Measurements from ENCODE around the gene CENPE. TPM values are rescaled to one million over a fixed set of nuclear protein-coding genes. Genes with fewer than 3 reads are reported as not detected.
"Not testable (repeated sequence)": the region's sequence is repeated elsewhere in the genome, so short reads cannot be mapped to it uniquely, and the experiment has no call there.

The CENPE gene
- polyA plus RNA-seq, 1 donor: 5.9 TPM

DNA sequence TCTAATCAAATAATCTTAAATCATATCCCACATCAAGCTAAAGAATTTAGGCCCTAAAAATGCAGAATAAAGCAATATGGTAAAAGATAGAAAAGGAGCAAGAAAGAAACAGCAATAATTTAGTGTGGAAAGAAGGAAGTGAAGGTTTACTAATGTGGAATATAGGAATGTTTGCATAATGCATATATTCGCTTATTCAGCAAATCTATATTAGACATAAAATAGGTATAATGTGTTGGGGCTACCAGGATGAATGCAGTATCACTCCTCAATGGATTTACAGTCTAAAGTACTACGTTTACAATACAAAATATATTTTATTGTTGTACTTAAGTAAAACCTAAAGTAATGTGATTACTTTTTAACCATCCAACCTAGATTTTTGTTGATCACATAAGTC, 4.7 kb downstream of the CENPE start:
- Histone ChIP-seq H3K36me3 (ENCODE audit: control insufficient read depth, insufficient read depth, low read length) (no peaks in the 10 kb centered on the region), H3K27me3 (ENCODE audit: control insufficient read depth, insufficient read depth, low read length) (no peaks in the 10 kb centered on the region), H3K4me1 (ENCODE audit: control insufficient read depth, insufficient read depth, low read length) (no peaks in the 10 kb centered on the region), H3K4me3 (ENCODE audit: low read length) (no peak overlapping the region), H3K27ac (ENCODE audit: low read length) (no peak overlapping the region), H3K9me3 (ENCODE audit: control insufficient read depth, low read depth, low read length) (no peaks in the 10 kb centered on the region)
- WGBS (ENCODE audit: insufficient coverage, low lambda C conversion rate): no CpG with 5 or more reads among the region's 2 CpGs
- DNase-seq: no peak

DNA sequence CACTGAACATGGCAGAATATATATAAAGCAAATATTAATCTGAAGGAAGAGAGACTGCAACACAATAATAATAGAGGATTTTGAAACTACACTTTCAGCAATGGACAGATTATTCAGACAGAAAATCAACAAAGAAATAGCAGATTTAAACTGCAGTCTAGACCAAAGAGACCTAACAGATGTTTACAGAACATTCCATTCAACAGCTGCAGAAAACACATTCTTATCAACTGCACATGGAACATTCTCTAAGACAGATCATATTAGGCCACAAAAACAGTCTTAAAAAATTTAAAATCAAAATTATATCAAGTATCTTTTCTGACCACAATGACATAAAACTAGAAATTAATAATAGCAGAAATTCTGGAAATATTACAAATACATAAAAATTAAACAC, 27.1 kb downstream of the CENPE start:
- Histone ChIP-seq H3K9me3 (ENCODE audit: control insufficient read depth, low read depth, low read length) (peaks cover 7% of the 10 kb centered on the region), H3K27me3 (ENCODE audit: control insufficient read depth, insufficient read depth, low read length) (no peaks in the 10 kb centered on the region), H3K4me1 (ENCODE audit: control insufficient read depth, insufficient read depth, low read length) (no peaks in the 10 kb centered on the region), H3K4me3 (ENCODE audit: low read length) (no peak overlapping the region), H3K27ac (ENCODE audit: low read length) (no peak overlapping the region), H3K36me3 (ENCODE audit: control insufficient read depth, insufficient read depth, low read length) (peaks cover 10% of the 10 kb centered on the region)
- no peak for DNase-seq

DNA sequence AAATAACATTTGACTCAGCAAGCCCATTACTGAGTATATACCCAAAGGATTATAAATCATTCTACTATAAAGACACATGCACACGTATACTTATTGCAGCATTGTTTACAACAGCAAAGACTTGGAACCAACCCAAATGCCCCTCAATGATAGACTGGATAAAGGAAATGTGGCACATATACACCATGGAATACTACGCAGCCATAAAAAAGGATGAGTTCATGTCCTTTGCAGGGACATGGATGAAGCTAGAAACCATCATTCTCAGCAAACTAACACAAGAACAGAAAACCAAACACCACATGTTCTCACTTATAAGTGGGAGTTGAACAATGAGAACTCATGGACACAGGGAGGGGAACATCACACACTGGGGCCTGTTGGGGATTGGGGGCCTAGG, 28.4 kb downstream of the CENPE start:
- H3K4me3 ChIP-seq (ENCODE audit: low read length); H3K36me3 ChIP-seq (ENCODE audit: control insufficient read depth, insufficient read depth, low read length); DNase-seq; H3K9me3 ChIP-seq (ENCODE audit: control insufficient read depth, low read depth, low read length); H3K4me1 ChIP-seq (ENCODE audit: control insufficient read depth, insufficient read depth, low read length); H3K27ac ChIP-seq (ENCODE audit: low read length); H3K27me3 ChIP-seq (ENCODE audit: control insufficient read depth, insufficient read depth, low read length): not testable (repeated sequence)
- no CpG with 5 or more reads among the region's 2 CpGs for WGBS (ENCODE audit: insufficient coverage, low lambda C conversion rate)

DNA sequence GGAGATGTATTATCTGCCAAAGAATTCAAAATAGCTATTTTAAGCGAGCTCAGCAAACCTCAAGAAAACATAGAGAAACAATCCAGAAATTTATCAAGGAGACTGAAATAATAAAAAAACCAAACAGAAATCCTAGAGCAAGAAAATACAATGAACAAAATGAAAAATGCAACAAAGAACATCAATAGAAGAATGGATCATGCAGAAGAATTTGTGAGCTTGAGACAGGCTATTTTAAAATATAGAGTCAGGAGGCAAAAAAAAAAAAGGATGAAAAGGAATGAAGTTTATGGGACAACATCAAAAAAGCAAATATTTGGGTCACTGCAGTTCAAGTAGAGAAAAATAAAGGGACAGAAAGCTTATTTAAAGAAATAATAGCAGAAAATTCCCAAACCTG, 29.1 kb downstream of the CENPE start:
- Histone ChIP-seq H3K36me3 (ENCODE audit: control insufficient read depth, insufficient read depth, low read length) (peaks cover 10% of the 10 kb centered on the region), H3K4me3 (ENCODE audit: low read length) (no peak overlapping the region), H3K27ac (ENCODE audit: low read length) (no peak overlapping the region), H3K27me3 (ENCODE audit: control insufficient read depth, insufficient read depth, low read length) (no peaks in the 10 kb centered on the region), H3K9me3 (ENCODE audit: control insufficient read depth, low read depth, low read length) (peaks cover 7% of the 10 kb centered on the region), H3K4me1 (ENCODE audit: control insufficient read depth, insufficient read depth, low read length) (no peaks in the 10 kb centered on the region)
- no peak for DNase-seq
- 83% methylated on average over 1 of the region's 1 CpG for WGBS (ENCODE audit: insufficient coverage, low lambda C conversion rate)

DNA sequence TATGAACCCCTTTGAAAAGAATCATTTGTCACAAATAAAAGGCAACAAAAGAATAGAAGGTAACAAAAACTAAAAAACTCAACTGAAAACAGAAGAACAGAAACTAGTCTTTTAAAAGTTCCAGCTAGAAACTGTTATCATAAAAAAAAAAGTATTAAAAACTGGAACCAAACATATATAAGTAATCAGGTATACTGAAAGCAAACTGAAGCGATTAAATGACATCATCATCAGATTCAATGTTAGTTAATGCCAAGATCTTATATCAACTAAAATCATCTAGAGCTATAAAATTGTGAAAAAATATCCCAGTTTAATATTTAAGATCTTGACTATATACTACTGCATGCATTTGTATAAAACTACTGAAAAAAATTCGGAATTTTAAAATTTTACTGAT, 36.0 kb downstream of the CENPE start:
- peaks cover 4% of the 10 kb centered on the region for H3K36me3 ChIP-seq (ENCODE audit: control insufficient read depth, insufficient read depth, low read length)
- no peak overlapping the region for H3K27ac ChIP-seq (ENCODE audit: low read length)
- DNase-seq: no peak
- no peaks in the 10 kb centered on the region for H3K4me1 ChIP-seq (ENCODE audit: control insufficient read depth, insufficient read depth, low read length)
- 100% methylated on average over 2 of the region's 2 CpGs for WGBS (ENCODE audit: insufficient coverage, low lambda C conversion rate)
- no peak overlapping the region for H3K4me3 ChIP-seq (ENCODE audit: low read length)
- H3K9me3 ChIP-seq (ENCODE audit: control insufficient read depth, low read depth, low read length): no peaks in the 10 kb centered on the region
- H3K27me3 ChIP-seq (ENCODE audit: control insufficient read depth, insufficient read depth, low read length): no peaks in the 10 kb centered on the region

DNA sequence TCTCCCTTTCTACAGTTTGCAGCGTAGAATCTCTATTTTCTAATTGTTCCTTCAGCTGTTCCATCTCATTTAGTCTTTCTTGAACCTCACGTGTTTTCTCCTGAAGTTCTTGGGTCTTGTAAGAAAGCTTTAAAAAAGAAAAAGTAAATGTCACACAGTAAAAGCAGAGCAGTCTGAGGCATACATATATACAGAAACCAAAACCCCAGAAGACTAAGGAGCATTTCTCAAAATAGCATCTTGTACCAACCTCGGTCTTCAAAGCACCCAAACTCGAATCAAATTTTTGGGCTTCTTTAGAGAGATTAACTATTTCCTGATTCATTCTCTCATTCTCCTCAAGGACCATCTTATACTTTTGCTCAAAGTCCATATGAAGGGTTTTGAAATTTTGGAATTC, 39.4 kb downstream of the CENPE start:
- DNase-seq: no peak
- WGBS (ENCODE audit: insufficient coverage, low lambda C conversion rate): 90% methylated on average over 4 of the region's 4 CpGs
- peaks cover 4% of the 10 kb centered on the region for H3K36me3 ChIP-seq (ENCODE audit: control insufficient read depth, insufficient read depth, low read length)
- H3K9me3 ChIP-seq (ENCODE audit: control insufficient read depth, low read depth, low read length): no peaks in the 10 kb centered on the region
- no peaks in the 10 kb centered on the region for H3K27me3 ChIP-seq (ENCODE audit: control insufficient read depth, insufficient read depth, low read length)
- no peak overlapping the region for H3K4me3 ChIP-seq (ENCODE audit: low read length)
- no peaks in the 10 kb centered on the region for H3K4me1 ChIP-seq (ENCODE audit: control insufficient read depth, insufficient read depth, low read length)
- H3K27ac ChIP-seq (ENCODE audit: low read length): no peak overlapping the region

DNA sequence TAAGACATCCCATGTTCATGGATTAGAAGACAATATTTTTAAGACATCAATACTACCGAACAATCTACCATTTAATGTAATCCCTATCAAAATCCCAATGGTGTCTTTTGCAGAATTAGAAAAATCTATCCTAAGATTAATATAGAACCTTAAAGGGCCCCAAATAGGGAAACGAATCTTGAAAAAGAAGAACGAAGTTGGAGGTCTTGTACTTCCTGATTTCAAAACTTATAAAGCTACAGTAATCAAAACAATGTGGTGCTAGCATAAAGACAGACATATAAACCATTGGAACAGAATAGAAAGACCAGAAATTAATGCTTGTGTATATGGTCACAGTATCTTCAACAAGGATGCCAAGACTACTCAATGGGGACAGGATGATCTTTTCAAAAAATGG, 42.0 kb downstream of the CENPE start:
- Histone ChIP-seq H3K36me3 (ENCODE audit: control insufficient read depth, insufficient read depth, low read length) (peaks cover 2% of the 10 kb centered on the region), H3K9me3 (ENCODE audit: control insufficient read depth, low read depth, low read length) (no peaks in the 10 kb centered on the region), H3K4me1 (ENCODE audit: control insufficient read depth, insufficient read depth, low read length) (no peaks in the 10 kb centered on the region), H3K27me3 (ENCODE audit: control insufficient read depth, insufficient read depth, low read length) (no peaks in the 10 kb centered on the region), H3K27ac (ENCODE audit: low read length) (no peak overlapping the region), H3K4me3 (ENCODE audit: low read length) (no peak overlapping the region)
- 96% methylated on average over 2 of the region's 3 CpGs for WGBS (ENCODE audit: insufficient coverage, low lambda C conversion rate)
- DNase-seq: no peak

DNA sequence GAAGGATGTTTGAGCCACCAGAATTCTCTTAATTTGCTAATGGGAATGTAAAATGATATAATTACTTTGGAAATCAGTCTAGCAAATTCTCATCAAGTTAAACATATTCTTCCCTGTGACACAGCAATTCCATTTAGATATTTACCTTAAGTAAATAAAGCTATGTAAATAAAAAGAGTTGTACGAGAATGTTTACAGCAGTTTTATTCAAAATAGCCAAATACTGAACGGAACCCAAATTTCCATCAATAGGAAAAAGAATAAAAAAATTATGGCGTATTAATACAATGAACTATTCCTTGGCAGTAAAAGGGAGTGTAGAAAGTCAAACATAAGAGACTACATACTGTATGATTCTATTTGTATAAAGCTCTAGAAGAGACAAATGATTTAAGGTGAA, 45.8 kb downstream of the CENPE start:
- no peak for DNase-seq
- peaks cover 7% of the 10 kb centered on the region for H3K36me3 ChIP-seq (ENCODE audit: control insufficient read depth, insufficient read depth, low read length)
- H3K4me3 ChIP-seq (ENCODE audit: low read length): no peak overlapping the region
- H3K9me3 ChIP-seq (ENCODE audit: control insufficient read depth, low read depth, low read length): no peaks in the 10 kb centered on the region
- no peaks in the 10 kb centered on the region for H3K4me1 ChIP-seq (ENCODE audit: control insufficient read depth, insufficient read depth, low read length)
- H3K27me3 ChIP-seq (ENCODE audit: control insufficient read depth, insufficient read depth, low read length): no peaks in the 10 kb centered on the region
- 100% methylated on average over 3 of the region's 3 CpGs for WGBS (ENCODE audit: insufficient coverage, low lambda C conversion rate)
- no peak overlapping the region for H3K27ac ChIP-seq (ENCODE audit: low read length)

DNA sequence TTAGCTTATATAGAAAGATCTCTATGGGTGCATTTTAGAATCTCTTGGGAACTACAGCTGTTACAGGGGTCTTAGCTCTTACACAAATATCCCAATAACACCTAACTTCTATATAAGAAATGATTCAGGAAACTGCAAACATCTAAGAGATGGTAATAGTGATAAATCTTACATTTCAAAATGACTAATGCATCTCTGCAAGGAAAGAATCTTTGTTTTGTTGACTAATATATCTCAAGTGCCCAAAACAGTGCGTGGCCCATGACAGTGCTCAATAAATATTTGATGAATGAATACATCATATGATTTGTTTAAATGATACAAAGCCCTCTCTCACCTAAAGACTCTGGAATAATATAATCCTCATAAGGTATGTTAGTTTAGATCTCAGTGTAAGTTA, 47.5 kb downstream of the CENPE start:
- H3K9me3 ChIP-seq (ENCODE audit: control insufficient read depth, low read depth, low read length): no peaks in the 10 kb centered on the region
- no CpG with 5 or more reads among the region's 1 CpG for WGBS (ENCODE audit: insufficient coverage, low lambda C conversion rate)
- peaks cover 14% of the 10 kb centered on the region for H3K36me3 ChIP-seq (ENCODE audit: control insufficient read depth, insufficient read depth, low read length)
- no peak overlapping the region for H3K4me3 ChIP-seq (ENCODE audit: low read length)
- DNase-seq: no peak
- no peaks in the 10 kb centered on the region for H3K4me1 ChIP-seq (ENCODE audit: control insufficient read depth, insufficient read depth, low read length)
- H3K27ac ChIP-seq (ENCODE audit: low read length): no peak overlapping the region
- no peaks in the 10 kb centered on the region for H3K27me3 ChIP-seq (ENCODE audit: control insufficient read depth, insufficient read depth, low read length)

DNA sequence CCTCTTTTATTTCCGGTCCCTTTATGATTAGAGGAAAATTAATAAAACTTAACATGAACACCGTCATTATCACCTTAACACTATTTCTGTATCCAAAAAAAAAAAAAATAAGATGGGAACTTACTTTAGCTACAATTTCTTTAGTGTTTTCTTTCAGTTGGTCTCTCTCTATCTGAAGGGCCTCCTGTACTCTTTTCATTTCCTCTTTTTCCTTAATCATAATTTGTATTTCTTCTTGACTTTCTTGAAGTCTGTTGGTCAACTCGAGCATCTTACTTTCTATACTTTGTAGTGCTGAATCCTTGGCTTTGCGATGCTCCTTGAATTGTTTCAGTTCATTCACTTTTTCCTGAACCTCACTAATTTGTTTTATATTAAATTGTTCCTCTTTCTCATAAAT, 53.2 kb downstream of the CENPE start:
- no peaks in the 10 kb centered on the region for H3K27me3 ChIP-seq (ENCODE audit: control insufficient read depth, insufficient read depth, low read length)
- WGBS (ENCODE audit: insufficient coverage, low lambda C conversion rate): 88% methylated on average over 4 of the region's 4 CpGs
- H3K4me1 ChIP-seq (ENCODE audit: control insufficient read depth, insufficient read depth, low read length): no peaks in the 10 kb centered on the region
- DNase-seq: no peak
- H3K36me3 ChIP-seq (ENCODE audit: control insufficient read depth, insufficient read depth, low read length): peaks cover 14% of the 10 kb centered on the region
- no peak overlapping the region for H3K4me3 ChIP-seq (ENCODE audit: low read length)
- H3K27ac ChIP-seq (ENCODE audit: low read length): no peak overlapping the region
- no peaks in the 10 kb centered on the region for H3K9me3 ChIP-seq (ENCODE audit: control insufficient read depth, low read depth, low read length)

DNA sequence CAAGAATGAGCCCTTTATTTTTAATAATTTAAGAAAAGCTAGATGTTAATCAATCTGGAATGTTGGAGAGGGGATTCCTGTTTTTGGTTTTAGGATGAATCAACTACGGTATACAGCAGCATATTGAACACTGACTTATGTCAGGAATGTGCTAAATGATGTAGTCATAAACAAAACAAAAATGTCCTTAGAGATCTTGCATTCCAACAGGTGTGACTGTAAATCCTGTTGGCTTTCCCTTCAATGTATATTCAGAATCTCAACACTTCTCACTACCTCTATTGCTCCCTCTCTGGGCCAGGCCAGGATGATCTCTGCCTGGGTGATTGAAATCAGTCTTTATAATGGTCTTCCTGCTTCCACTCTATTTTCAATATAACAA, 60.7 kb downstream of the CENPE start:
- Histone ChIP-seq H3K36me3 (ENCODE audit: control insufficient read depth, insufficient read depth, low read length) (no peaks in the 10 kb centered on the region), H3K27ac (ENCODE audit: low read length) (no peak overlapping the region), H3K4me3 (ENCODE audit: low read length) (no peak overlapping the region), H3K4me1 (ENCODE audit: control insufficient read depth, insufficient read depth, low read length) (no peaks in the 10 kb centered on the region), H3K27me3 (ENCODE audit: control insufficient read depth, insufficient read depth, low read length) (no peaks in the 10 kb centered on the region), H3K9me3 (ENCODE audit: control insufficient read depth, low read depth, low read length) (no peaks in the 10 kb centered on the region)
- DNase-seq: no peak
- no CpG with 5 or more reads among the region's 1 CpG for WGBS (ENCODE audit: insufficient coverage, low lambda C conversion rate)
